GM23248 (cell line): ENCODE measurements around the gene PGAP3.

Experiments
- EZH2 ChIP-seq: fragments of 200-600 bp; sonication (generic); IDR thresholded peaks from 2 replicates; pipeline ENCODE4 v1.6.1; 2018; ENCODE audit warnings: antibody characterized with exemption, mild to moderate bottlenecking; ENCODE audit not compliant: insufficient read depth, poor library complexity, severe bottlenecking
- EZH2phosphoT487 ChIP-seq: fragments of 200-600 bp; sonication (generic); IDR thresholded peaks from 2 replicates; pipeline ENCODE4 v1.6.1; 2018; ENCODE audit warnings: antibody characterized with exemption, moderate library complexity, mild to moderate bottlenecking, low read depth; ENCODE audit not compliant: insufficient read depth

DNA sequence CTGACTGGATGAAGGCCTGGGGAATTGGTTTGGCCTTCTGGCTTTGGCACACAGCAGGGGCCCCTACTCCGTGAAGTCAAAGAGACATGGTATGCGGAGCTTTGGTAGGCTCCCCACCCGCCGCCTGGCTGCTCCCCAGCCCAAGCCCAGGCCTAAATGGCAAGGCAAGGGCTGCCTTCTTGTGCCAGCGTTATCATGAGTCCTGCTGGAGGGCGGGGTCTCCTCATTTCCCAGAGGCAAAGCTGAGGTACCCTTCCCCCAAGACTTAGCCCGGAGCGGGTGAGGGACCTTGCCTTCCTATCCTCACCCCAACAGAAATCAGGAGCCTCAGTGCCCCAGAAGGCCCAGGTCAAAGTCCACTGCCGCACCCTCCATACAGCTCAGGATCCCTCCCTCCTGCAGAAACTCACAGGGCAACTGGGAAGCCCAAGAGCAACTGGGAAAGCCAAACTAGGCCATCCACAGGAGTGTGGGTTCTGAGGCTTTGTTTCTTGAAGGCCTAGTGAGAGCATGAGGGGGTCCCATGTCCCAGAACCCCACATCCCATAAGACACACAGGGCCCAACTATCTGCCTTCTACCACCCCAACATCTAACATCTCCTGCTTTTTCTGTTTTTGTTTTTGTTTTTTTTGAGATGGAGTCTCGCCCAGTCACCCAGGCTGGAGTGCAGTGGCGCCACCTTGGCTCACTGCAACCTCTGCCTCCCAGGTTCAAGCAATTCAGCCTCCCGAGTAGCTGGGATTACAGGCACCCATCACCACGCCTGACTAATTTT, 9.3 kb downstream of the PGAP3 start:
- no peak for TF ChIP-seq EZH2
- no peak for TF ChIP-seq EZH2phosphoT487
